ENCODE data around the gene REEP1. TPM values are rescaled to one million over a fixed set of nuclear protein-coding genes. Genes with fewer than 3 reads are reported as not detected.
"Not testable (repeated sequence)": the region's sequence is repeated elsewhere in the genome, so short reads cannot be mapped to it uniquely, and the experiment has no call there.

REEP1 gene
- total and polyA plus RNA-seq, 10 donors, result 0.57 to 7.6 (median 3.4) TPM

- intact Hi-C loops (cut with DNase I; ENCODE audit: low total_unique reads), result no loop called here
- H3K27ac ChIP-seq, result no peak overlapping the region
- DNase-seq, result no peak
- H3K9me3 ChIP-seq, result no peaks in the 10 kb centered on the region
- H3K27me3 ChIP-seq (replicated peaks in 1 of 7), result no peaks in the 10 kb centered on the region
- peaks cover 0 to 43% (median 31%) of the 10 kb centered on the region in 6 donors for H3K36me3 ChIP-seq
- WGBS, 5 donors, result 81 to 88% (median 86%) methylated on average over 1 of the region's 1 CpG
- H3K4me1 ChIP-seq, result peaks cover 5 to 54% (median 36%) of the 10 kb centered on the region in 6 donors
- TF ChIP-seq POLR2A (IDR thresholded peaks at IDR 0.05) (no peak), POLR2AphosphoS5 (IDR thresholded peaks at IDR 0.05) (no peak)
- H3K4me3 ChIP-seq, result no peak overlapping the region
These were observed 133.8 kb downstream of the REEP1 start for GRCh38 chr2:86203614-86204013.

- no peak for DNase-seq
- no peaks in the 10 kb centered on the region for H3K27me3 ChIP-seq (replicated peaks in 1 of 7)
- no peak overlapping the region for H3K4me3 ChIP-seq
- no peak for TF ChIP-seq CTCF (IDR thresholded peaks at IDR 0.05 in 8 of 11, conservative IDR thresholded peaks at IDR 0.05 in 3 of 11)
- no peak for TF ChIP-seq POLR2A (IDR thresholded peaks at IDR 0.05)
- no peak for TF ChIP-seq POLR2AphosphoS5 (IDR thresholded peaks at IDR 0.05)
- intact Hi-C loops (cut with DNase I; ENCODE audit: low total_unique reads), result no loop called here
- peaks cover 0 to 34% (median 22%) of the 10 kb centered on the region in 6 donors for H3K36me3 ChIP-seq
- no peaks in the 10 kb centered on the region for H3K9me3 ChIP-seq
- H3K4me1 ChIP-seq, result peaks cover 5 to 57% (median 39%) of the 10 kb centered on the region in 6 donors
- 80 to 95% (median 89%) methylated on average over 9 of the region's 9 CpGs for WGBS, 5 donors
- no peak overlapping the region for H3K27ac ChIP-seq
These were observed 134.7 kb downstream of the REEP1 start for GRCh38 chr2:86202702-86203101.

GRCh38 chr2:86202336-86202692 is 135.1 kb downstream of the REEP1 start:
- TF ChIP-seq CTCF (IDR thresholded peaks at IDR 0.05 in 8 of 11, conservative IDR thresholded peaks at IDR 0.05 in 3 of 11), result no peak
- no peak for TF ChIP-seq POLR2A (IDR thresholded peaks at IDR 0.05)
- no peak for TF ChIP-seq POLR2AphosphoS5 (IDR thresholded peaks at IDR 0.05)
- DNase-seq, result no peak
- peaks cover 5 to 57% (median 39%) of the 10 kb centered on the region in 6 donors for H3K4me1 ChIP-seq
- 87 to 93% (median 89%) methylated on average over 2 of the region's 2 CpGs for WGBS, 5 donors
- peaks cover 0 to 30% (median 18%) of the 10 kb centered on the region in 6 donors for H3K36me3 ChIP-seq
- no peak overlapping the region for H3K27ac ChIP-seq
- intact Hi-C loops (cut with DNase I; ENCODE audit: low total_unique reads), result no loop called here
- H3K9me3 ChIP-seq, result no peaks in the 10 kb centered on the region
- no peaks in the 10 kb centered on the region for H3K27me3 ChIP-seq (replicated peaks in 1 of 7)
- no peak overlapping the region for H3K4me3 ChIP-seq

GRCh38 chr2:86201671-86202335 is 135.6 kb downstream of the REEP1 start:
- WGBS, 5 donors, result 83 to 91% (median 90%) methylated on average over 8 of the region's 8 CpGs
- H3K9me3 ChIP-seq, result no peaks in the 10 kb centered on the region

GRCh38 chr2:86200564-86200963 is 136.9 kb downstream of the REEP1 start:
- DNase-seq; H3K27me3 ChIP-seq (replicated peaks in 1 of 7); H3K27ac ChIP-seq; intact Hi-C loops (cut with DNase I; ENCODE audit: low total_unique reads); H3K9me3 ChIP-seq: not testable (repeated sequence)
- Histone ChIP-seq H3K4me3 (peak overlapping the region in 7 of 8 donors; percentile 78 to 93 (median 83)), H3K36me3 (peaks cover 0 to 13% (median 2%) of the 10 kb centered on the region in 6 donors), H3K4me1 (peaks cover 13 to 71% (median 51%) of the 10 kb centered on the region in 6 donors)
- WGBS, 5 donors, result 87 to 94% (median 91%) methylated on average over 11 of the region's 11 CpGs

More at GRCh38 chr2:86201671-86202335, 135.6 kb downstream of the REEP1 start:
- H3K27ac ChIP-seq, result no peak overlapping the region
- H3K27me3 ChIP-seq (replicated peaks in 1 of 7), result no peaks in the 10 kb centered on the region
- H3K4me1 ChIP-seq, result peaks cover 5 to 59% (median 40%) of the 10 kb centered on the region in 6 donors
- no peak overlapping the region for H3K4me3 ChIP-seq
- no peak for DNase-seq
- intact Hi-C loops (cut with DNase I; ENCODE audit: low total_unique reads), result no loop called here
- TF ChIP-seq CTCF (IDR thresholded peaks at IDR 0.05 in 8 of 11, conservative IDR thresholded peaks at IDR 0.05 in 3 of 11), result no peak
- no peak for TF ChIP-seq POLR2A (IDR thresholded peaks at IDR 0.05)
- no peak for TF ChIP-seq POLR2AphosphoS5 (IDR thresholded peaks at IDR 0.05)
- peaks cover 0 to 25% (median 13%) of the 10 kb centered on the region in 6 donors for H3K36me3 ChIP-seq
